A549 treated with CpdA at 1 μM for 4 hours (cell line): ENCODE results near the gene OR51B2. TPM values are rescaled to one million over a fixed set of nuclear protein-coding genes. Genes with fewer than 3 reads are reported as not detected.

ENCODE experiments used
- total RNA-seq: library from RNA; stranded (reverse); fragments of 200-300 nt; extraction: Qiagen RNA extraction; gene quantifications from 5 replicates; pipeline ENCODE4 v1.2.3, GENCODE V29; 2022; ENCODE audit warnings: low read depth

Gene OR51B2, protein sequence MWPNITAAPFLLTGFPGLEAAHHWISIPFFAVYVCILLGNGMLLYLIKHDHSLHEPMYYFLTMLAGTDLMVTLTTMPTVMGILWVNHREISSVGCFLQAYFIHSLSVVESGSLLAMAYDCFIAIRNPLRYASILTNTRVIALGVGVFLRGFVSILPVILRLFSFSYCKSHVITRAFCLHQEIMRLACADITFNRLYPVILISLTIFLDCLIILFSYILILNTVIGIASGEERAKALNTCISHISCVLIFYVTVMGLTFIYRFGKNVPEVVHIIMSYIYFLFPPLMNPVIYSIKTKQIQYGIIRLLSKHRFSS
- total RNA-seq: not detected in 5 replicates

GRCh38 chr11:5324197-5324596, at the start of gene OR51B2:
Gene OR51B2, minus strand, starts transcription at chr11:5324297. Its CDS starts 0 bp downstream, at chr11:5324297.

GRCh38 chr11:5351208-5351607, 27.1 kb upstream of the OR51B2 start, which contains the start of gene OR51B6:
Gene OR51B6, plus strand, starts transcription at chr11:5351508. Its CDS starts 0 bp downstream, at chr11:5351508.

DNA sequence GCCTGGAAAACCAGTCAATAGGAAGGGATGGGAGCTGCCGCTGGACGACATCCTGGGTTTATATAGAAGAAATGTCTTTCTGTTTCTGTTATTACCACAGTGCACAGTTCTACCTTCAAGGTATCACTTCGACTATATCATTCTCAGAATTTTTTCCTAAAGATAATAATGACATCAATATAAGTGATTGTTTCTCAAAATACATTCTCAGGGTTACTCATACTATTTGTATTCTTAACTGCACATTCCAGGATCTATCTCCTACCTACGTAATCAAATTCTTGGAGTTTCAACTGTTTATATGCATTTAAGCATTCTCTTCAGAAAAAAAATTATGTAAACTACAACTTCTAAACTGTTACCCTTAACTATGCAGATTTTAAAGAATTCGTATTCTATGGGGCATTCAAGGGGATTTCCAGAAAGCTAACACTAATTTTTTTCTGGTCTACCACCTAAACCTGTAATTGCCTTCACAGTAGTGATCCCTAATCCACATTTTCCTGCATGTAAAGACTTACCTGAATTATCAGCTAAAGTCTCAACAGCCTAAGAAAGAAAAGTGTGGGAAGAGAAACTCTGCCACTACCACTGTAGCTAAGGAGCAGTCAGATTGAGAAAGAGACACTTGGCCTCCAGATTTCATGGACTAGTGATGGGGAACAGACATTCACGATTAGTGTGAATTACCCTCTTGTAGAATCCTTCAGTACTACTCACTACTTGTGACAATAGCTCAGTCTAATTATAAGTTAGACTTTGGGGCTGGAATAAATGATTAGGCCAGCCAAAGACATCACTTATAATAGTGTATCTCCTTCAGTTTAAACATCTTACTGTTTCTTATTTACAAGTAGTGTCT, 19.6 kb upstream of the OR51B2 start, which contains the start of gene OR51B5:
TSS of gene OR51B5 (minus strand) at position 51 of the 862 bp plus-strand sequence. CDS start at position 51, 0 bp downstream.

GRCh38 chr11:5301846-5302245, 22.3 kb downstream of the OR51B2 start, which contains the start of gene OR51B4:
Gene OR51B4, minus strand, starts transcription at chr11:5301946. Its CDS starts 0 bp downstream, at chr11:5301946.

Other genes starting within 250 kb of the OR51B2 start
- not detected in 5 replicates for gene OR52A5, start 185.9 kb downstream of the OR51B2 start, total RNA-seq
- not detected in 5 replicates for gene OR52A1, start 169.5 kb downstream of the OR51B2 start, total RNA-seq
- not detected in 5 replicates for gene OR51V1, start 123.6 kb downstream of the OR51B2 start, total RNA-seq
- gene HBB, start 97.2 kb downstream of the OR51B2 start, total RNA-seq: not detected in 5 replicates
- gene HBD, start 89.8 kb downstream of the OR51B2 start, total RNA-seq: not detected in 5 replicates
- gene HBG1, start 74.4 kb downstream of the OR51B2 start, total RNA-seq: not detected in 5 replicates
- gene HBG2, start 69.5 kb downstream of the OR51B2 start, total RNA-seq: not detected in 5 replicates
- 0.09 to 0.78 TPM (median 0.23 TPM) in 4 of 5 replicates, not detected in the other for gene HBE1, start 54.4 kb downstream of the OR51B2 start, total RNA-seq
- gene OR51B4, start 22.4 kb downstream of the OR51B2 start, total RNA-seq: not detected in 5 replicates
- gene OR51B5, start 19.2 kb upstream of the OR51B2 start, total RNA-seq: 0.03 TPM in 1 of 5 replicates, not detected in the others
- gene OR51B6, start 27.2 kb upstream of the OR51B2 start, total RNA-seq: not detected in 5 replicates
- not detected in 5 replicates for gene OR51M1, start 59.5 kb upstream of the OR51B2 start, total RNA-seq
- gene OR51Q1, start 97.8 kb upstream of the OR51B2 start, total RNA-seq: not detected in 5 replicates
- gene OR51I1, start 117.2 kb upstream of the OR51B2 start, total RNA-seq: not detected in 5 replicates
- not detected in 5 replicates for gene OR51I2, start 125.0 kb upstream of the OR51B2 start, total RNA-seq
- gene OR52D1, start 164.4 kb upstream of the OR51B2 start, total RNA-seq: not detected in 5 replicates
- not detected in 5 replicates for gene UBQLN3, start 185.7 kb upstream of the OR51B2 start, total RNA-seq
- gene UBQLNL, start 192.4 kb upstream of the OR51B2 start, total RNA-seq: 0.08 to 0.20 TPM in 2 of 5 replicates, not detected in the others
- gene OR52H1, start 224.2 kb upstream of the OR51B2 start, total RNA-seq: not detected in 5 replicates